HG02588 (cell line): ENCODE results near the gene TMEM45B.
"Not testable (repeated sequence)": the region's sequence is repeated elsewhere in the genome, so short reads cannot be mapped to it uniquely, and the experiment has no call there.

Experiments
- ATAC-seq: cut with Tn5 transposase; IDR thresholded peaks from one replicate; pipeline ENCODE4 v1.9.1; 2021; ENCODE audit warnings: mild to moderate bottlenecking, moderate library complexity; ENCODE audit not compliant: unreplicated experiment

TMEM45B gene

GRCh38 chr11:129815596-129816461 is at the start of gene TMEM45B:
TSS of gene TMEM45B (plus strand) at chr11:129815848. CDS start at chr11:129852483, 36,635 bp downstream.
- no peak for ATAC-seq

- ATAC-seq = no peak
Measured at GRCh38 chr11:129766898-129767604, 48.6 kb upstream of the TMEM45B start.

- no peak for ATAC-seq
Measured at GRCh38 chr11:129767827-129768226, 47.8 kb upstream of the TMEM45B start.

DNA sequence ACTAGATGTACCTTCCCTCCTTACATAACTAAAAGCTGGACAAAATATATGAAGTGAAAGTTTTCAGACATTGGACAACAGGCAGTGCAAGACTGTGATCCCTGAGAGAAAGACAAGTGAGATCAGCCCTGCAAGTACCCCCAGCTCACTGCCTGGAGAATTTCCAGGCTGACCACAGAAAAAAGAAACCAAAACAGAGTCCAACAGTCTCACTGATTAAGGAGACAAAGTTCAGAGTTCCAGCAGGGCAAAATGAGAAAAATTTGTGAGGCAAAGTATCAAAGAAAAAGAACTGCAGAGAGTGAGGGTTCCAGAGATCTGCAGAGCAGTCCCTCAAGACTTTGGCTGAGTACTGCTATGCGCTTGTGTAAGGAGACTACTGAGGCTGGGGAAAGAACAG is 47.3 kb upstream of the TMEM45B start:
- ATAC-seq = no peak

DNA sequence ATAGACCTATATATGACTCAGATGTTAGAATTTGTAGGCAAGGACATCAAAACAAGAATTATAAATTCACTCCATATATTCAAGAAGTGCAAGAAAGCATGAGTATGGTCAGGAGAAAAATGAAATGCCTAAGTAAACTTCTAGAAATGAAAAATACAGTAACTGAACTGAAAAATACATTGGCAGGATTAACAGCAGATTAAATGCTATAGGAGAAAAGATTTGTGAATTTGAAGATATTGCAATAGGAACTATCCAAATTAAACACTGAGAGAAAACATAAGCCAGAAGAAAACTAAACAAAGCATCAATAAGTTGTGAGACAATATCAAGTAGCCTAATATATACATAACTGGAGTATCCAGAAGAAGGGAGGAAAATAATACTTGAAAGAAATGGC is 46.6 kb upstream of the TMEM45B start:
- no peak for ATAC-seq

DNA sequence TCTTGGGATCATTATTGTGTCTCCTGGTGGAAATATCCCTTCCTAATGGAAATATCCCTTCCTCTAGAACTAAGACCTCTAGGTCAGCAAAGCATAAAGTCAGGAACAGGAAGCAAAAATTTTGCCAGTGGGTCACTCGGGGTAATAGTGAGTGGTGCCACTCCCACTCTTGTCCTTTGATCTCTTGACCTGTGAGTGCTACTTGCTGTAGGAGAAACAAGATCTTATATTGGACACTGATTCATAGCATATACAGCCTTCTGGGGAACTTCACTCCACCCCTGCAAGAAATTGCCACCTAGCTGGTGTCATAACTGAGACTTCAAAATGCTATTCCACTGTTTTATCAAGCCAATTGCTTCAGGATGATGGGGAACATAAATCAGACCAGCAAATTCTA is 44.7 kb upstream of the TMEM45B start:
- ATAC-seq = no peak

- not testable (repeated sequence) for ATAC-seq
Measured at GRCh38 chr11:129771456-129771855, 44.2 kb upstream of the TMEM45B start.

DNA sequence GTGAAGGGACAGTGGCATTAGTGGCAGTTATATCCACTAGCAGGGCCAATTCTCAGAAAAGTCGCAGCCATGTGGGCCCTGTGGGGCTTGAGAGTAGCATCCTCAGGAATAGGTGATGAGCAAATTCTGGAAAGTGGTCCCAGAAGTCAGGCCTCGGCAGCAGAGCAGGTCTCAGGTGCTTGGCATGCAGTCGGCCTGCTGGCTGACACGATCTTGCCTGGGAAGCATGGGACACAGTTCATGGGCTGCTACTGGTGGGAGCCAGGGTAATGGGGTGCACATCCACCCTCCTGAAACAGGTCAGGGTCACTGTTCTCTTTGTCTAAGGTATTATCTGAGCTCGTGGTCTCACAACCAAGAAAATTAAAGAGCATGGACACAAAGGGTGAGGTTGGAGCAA is 36.8 kb upstream of the TMEM45B start:
- ATAC-seq = no peak

GRCh38 chr11:129779342-129779741 is 36.3 kb upstream of the TMEM45B start:
- no peak for ATAC-seq

GRCh38 chr11:129785383-129786111 is 30.1 kb upstream of the TMEM45B start:
- no peak for ATAC-seq

- ATAC-seq = not testable (repeated sequence)
Measured at GRCh38 chr11:129786112-129786416, 29.6 kb upstream of the TMEM45B start.

- ATAC-seq = no peak
Measured at GRCh38 chr11:129787532-129788155, 28.0 kb upstream of the TMEM45B start.

GRCh38 chr11:129788278-129788677 is 27.4 kb upstream of the TMEM45B start:
- no peak for ATAC-seq

DNA sequence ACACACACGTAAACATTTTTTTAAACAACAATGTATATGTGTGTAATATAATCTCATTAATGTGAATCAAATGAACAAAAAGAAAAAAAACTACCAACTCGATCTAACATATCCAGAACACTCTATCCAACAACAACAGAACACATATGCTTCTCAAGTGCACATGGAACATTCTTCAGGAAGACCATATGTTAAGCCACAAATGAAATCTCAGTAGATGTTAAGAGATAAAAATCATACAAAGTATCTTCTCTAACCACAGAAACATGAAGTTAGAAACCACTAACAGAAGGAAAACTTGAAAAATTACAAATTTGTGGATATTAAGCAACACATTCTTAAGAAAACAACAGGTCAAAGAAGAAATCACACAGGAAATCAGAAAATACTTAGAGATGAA is 25.5 kb upstream of the TMEM45B start:
- ATAC-seq = no peak

- no peak for ATAC-seq
Measured at GRCh38 chr11:129791515-129791914, 24.1 kb upstream of the TMEM45B start.

- ATAC-seq = no peak
Measured at GRCh38 chr11:129792663-129793062, 23.0 kb upstream of the TMEM45B start.

- no peak for ATAC-seq
Measured at GRCh38 chr11:129795089-129795488, 20.6 kb upstream of the TMEM45B start.

DNA sequence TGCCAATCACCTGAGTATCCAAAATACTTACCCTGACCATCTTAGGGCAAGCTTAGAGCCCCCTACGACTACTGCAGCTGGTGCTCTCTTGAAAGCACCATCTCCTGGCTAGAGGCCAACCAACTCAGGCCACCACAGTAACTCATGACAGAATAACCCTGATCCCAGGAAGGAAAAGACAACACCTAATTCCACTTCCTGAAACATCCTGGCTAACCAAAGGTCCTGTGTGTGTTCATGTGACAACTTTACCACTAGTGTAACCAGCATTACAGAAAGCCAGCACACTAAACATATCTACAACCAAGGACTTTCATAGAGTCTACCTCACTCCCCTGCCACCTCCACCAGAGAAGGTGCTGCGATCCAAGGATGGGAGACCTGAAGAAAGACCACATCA is 17.4 kb upstream of the TMEM45B start:
- no peak for ATAC-seq

DNA sequence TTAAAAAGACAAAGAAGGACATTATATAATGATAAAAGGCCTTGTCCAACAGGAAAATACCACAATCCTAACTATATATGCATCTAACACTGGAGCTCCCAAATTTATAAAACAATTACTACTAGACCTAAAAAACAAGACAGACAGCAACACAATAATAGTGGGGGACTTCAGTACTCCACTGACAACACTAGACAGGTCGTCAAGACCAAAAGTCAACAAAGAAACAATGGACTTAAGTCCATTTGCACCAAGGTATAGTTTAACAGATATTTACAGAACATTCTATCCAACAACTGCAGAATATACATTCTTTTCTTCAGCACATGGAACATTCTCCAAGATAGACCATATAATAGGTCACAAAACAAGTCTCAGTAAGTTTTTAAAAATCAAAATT is 15.5 kb upstream of the TMEM45B start:
- not testable (repeated sequence) for ATAC-seq

GRCh38 chr11:129800655-129801054 is 15.0 kb upstream of the TMEM45B start:
- ATAC-seq = no peak

- ATAC-seq = no peak
Measured at GRCh38 chr11:129803533-129803932, 12.1 kb upstream of the TMEM45B start.
